Activated CD4-positive, alpha-beta T cell treated with anti-CD3 and anti-CD28 coated beads, Interleukin-10, Interleukin-2, amounts not matched to agents 100 ng/mL and 50 ng/mL, durations not matched to agents 16 hours and 8 hours (primary cell): ENCODE data around the gene MARCHF3.
"Not testable (repeated sequence)": the region's sequence is repeated elsewhere in the genome, so short reads cannot be mapped to it uniquely, and the experiment has no call there.

ENCODE experiments used
- DNase-seq: peaks from one replicate; pipeline ENCODE4 v3.0.0-alpha.2; 2020

The MARCHF3 gene, protein sequence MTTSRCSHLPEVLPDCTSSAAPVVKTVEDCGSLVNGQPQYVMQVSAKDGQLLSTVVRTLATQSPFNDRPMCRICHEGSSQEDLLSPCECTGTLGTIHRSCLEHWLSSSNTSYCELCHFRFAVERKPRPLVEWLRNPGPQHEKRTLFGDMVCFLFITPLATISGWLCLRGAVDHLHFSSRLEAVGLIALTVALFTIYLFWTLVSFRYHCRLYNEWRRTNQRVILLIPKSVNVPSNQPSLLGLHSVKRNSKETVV

DNA sequence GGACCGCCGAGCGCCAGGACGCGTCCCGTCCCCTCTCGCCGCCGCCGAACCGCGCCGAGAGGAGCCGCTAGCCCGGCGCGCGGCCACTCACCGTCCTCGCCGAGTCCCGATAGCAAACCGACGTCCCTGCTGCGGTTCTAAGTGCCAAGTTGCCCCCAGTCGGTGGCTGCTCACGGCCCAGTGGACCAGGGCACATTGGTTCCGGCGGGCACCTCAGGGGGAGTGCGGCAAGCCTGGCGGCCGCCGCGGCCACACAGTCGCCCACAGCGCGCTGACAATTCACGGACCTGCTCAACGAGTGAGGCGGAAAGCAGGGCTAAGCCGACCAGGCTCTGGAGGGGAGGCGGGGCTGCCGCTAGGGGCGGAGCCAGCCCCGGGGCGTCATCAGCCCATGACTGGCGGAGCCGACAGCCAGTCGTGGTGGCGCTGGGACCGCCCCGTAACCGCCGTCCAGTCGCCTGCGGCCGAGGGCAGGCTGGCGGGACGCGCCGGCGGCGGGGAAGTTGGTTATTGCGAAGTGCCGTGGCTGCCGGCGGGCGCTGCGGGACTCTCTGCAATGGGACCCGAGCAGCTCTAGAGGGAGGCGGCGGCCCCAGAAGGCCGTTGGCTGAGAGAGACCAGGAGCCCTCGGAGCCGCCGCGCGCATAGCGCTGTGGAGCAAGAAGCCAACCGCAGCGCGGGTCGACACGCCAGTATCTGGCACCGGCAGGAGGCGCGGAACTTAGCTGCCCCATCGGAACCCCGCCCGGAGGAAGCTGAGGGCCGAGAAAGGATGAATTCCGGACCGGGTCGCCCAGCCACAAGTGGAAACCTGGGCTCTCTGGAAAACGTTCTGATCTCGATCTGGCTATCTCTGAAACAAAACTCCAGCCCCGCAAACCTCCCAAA is at the start of gene MARCHF3:
Gene MARCHF3, minus strand, starts transcription at position 300 of the 888 bp plus-strand sequence. CDS start 112,387 bp downstream, outside the sequence.
- peak; percentile 96 for DNase-seq

DNA sequence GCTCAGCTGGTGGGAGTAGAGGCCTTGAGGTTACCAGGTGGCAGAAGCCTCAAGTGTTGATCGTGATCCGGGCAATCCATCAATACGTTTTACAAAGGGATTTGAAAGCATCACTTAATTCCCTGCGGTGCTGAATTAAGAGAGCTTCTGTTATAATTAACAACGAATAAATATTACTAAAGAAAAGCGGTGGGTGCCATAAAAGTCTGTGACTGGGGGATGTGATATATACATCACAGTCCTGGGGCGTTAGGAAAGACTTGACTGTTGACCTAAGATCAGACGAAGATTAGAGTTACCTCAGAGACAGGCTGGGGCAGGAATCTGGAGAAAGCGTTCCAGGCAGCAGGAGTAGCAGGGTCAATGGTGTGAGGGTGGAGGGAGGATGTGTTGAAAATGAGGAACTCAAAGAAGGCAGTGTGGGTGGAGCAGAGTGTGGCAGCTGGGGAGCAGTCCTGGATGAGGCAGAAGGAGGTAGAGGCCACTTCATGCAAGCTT is 49.7 kb upstream of the MARCHF3 start:
- no peak for DNase-seq

DNA sequence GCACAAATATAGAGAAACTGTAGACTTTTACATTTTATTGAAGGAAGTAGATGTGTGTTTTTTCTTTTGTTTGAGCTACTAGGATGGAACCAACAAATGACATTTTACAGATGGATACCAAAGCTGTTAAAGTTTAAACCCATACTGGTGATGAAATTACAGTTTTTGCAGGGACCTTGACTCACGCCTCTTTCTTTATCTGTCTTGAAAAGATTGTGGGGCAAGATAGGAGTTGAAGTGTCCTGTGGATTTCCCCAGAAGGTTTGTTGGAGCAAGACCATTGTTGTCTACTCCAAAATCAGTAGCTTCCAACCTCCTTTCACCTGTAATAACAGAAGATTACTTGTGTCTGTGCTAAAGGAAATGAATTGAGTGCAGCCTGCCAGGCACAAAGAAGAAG is 47.0 kb upstream of the MARCHF3 start:
- DNase-seq = no peak

DNA sequence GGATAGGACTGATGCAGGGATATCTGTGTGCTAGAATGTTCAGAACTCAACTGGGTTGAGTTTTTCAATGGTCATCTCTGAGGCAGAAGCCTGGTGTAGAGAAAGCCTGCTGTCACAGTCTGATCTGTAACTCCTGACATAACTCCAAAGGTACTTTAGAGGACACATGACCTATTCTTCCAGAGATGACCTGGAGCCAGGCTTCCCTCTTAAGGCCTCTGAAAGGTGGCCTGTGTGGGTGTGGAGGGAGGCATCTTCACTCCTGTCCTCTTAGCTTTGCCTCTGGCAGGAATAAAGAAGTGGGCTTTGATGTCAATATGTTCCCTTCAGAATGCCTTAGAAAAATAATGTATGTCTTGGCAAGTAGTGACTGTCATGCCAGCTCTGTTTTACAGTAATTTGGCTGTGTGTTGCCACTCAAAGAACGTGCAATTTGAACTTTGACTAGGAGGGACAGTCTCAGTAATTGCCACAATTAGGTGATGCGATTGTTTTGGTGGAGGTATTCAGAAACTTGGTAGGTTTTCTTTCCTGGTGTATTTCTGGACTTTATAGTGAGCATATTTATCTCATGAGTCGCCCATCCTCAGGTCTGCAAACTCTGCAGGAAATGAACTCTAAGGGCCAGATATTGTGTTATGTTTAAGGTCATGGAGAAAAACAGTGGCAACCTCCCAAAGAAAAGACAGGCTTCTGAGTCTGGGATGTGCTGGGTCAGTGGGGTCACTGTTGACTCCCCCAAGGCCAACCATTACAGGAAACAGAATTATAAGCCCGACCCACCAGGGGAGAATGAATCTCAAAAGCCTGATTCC is 46.2 kb upstream of the MARCHF3 start:
- DNase-seq = no peak

DNA sequence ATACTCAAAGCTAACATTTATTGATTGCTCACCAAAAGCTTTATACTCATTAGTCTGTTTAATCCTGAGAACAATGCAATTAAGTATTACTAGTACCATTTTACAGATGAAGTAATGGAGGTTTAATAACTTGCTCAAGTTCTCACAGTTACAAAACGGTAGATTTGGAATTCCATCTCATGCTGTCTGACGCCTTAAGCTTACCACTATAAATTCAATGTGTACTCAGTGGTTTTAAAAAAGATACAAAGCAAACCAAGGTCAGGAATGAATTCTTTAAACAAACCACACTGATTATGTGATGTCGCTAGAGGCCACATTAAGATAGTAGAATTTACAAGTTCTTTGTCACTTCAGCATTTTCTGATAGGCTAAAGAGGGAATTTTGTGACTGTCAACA is 44.1 kb upstream of the MARCHF3 start:
- DNase-seq = no peak

DNA sequence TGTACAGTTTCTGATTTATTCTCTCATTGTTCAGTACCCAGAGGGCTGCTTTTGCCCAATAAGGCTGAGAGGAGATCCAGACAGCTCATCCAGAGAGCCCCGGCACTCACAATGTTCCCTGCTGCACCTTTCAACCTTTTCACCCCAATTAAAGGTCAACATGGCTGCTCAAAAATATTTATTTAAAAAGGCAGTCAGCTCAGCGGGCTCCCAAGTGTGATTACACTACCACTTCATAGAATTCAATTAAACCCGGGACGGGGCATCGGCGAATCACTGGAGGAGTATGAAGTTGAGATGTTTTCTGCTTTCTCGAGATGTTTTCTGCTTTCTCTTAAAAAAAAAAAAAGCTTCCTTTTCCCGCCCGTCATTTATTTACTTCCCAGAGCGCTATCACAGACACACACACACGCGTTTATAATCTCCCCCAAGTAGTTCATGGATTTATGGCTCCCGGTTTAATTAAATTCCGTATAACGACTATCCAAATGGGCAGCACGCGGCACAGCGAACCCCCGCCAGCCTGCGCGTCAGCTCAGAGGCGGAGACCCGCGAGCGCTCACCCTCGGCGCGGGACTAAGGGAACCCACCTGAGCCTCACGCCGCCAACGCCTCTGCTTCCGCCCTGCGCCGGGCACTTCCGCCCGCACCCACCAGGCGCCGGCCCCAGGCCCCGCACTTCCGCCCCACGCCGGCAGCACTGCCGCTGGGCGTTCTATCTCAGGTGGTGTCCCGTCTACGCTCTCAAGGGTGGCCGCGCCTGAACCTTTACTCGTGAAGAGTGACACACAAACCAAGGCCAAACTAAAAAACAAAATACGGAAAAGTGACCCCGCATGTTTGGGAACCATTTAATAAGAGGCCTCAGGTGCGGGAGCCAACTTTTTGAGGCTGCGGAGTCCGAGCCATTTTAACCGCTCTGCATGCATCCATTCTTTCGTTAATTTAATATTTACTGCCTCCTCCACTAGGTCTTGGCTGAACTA is 42.8 kb upstream of the MARCHF3 start, which contains the start of gene C5orf63:
Gene C5orf63, minus strand, starts transcription at position 642 of the 986 bp plus-strand sequence. CDS start 14,507 bp downstream, outside the sequence.
- peak; percentile 85 for DNase-seq

DNA sequence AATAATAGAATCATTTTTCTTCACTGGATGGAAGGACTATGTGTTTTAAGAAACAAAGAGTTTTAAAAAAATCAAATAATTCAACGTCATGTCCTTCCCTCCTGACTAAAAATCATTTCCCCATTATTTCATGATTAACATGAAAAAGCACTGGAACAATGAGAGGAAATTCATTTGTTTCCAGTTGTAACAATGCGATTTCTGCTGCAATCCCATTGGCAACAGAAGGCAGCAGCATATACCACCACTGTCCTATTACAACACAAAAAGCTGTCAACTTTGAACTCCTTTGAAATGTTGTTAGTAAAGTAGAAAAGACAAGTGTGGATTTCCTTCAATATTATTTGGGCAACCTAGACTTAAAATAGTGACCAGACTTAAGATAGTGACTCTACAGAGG is 39.9 kb upstream of the MARCHF3 start:
- no peak for DNase-seq

DNA sequence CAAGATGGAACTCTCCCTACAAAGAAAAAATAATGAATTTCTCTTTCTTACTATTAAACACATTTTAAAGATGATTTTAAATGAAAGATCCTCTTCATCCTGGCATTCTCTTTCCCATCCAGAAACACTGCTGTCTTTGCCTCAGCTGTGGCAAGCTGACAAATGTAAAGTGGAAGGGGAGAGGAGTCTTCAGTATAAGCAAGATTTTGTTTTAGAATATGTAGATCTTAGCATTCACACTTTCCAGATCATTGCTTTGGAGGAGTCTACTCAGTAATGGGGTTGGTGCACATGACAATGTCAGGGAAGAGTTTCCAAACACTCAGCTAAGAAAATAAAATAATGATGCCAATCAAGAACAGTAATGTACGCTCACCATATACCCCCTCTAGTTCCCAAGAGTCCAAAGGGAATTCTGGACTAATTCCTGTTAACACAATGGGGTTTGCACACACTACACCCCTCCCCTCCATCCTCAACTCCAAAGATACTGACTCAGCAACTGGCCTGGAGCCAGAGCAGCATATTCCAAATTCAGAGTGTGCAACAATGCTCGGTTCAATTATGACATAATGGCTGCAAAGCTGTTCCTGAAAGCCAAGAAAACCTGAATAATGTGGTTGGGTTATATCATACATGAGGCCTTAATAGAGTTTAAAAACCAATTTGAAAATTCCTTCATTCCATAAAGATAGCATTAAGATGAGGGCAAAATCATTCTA is 38.3 kb upstream of the MARCHF3 start:
- DNase-seq = no peak

DNA sequence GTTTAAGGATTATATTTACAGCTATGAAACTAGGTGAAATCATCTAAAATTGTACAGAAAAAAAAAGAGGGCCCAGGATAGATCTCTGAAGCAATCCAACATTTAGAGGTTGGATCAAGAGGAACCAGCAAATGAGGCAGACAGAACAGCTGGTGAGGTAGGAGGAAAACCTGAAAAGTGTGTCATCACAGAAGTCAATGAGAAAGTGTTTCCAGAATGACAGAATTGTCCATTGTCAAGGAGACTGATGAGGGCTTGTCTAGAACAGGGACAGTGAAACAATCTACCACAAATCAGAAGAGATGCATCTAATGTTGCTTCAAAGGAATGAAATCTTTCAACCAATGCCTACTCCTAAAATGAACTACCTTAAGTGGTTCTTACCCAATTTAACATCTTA is 36.4 kb upstream of the MARCHF3 start:
- DNase-seq = no peak

DNA sequence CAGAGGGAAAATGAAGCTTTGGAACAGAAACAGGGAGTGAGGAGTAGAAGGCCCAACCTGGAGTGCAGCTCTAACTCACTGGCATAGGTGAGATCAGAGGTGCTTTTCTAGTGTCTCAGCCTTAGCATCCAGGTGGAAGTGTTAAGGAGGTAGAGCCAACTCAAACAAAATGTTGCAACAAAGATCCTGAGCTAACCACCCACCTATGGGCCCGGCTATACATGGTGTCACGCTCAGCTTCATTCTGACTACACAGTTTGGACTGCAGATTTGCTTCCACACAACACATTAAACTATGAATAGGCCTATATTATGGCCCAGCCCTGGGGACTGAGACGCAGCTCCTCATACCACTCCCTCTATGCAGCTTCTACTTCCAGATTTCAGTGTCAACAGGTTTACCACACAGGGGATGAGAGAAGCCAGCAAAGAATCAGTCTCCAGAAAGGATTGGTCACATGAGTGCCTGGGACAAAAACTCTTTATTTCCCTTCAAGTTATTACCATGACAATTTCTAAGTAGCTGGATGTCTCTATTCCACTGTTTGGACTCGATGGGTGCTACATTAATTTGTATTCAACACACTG is 34.0 kb upstream of the MARCHF3 start:
- no peak for DNase-seq

DNA sequence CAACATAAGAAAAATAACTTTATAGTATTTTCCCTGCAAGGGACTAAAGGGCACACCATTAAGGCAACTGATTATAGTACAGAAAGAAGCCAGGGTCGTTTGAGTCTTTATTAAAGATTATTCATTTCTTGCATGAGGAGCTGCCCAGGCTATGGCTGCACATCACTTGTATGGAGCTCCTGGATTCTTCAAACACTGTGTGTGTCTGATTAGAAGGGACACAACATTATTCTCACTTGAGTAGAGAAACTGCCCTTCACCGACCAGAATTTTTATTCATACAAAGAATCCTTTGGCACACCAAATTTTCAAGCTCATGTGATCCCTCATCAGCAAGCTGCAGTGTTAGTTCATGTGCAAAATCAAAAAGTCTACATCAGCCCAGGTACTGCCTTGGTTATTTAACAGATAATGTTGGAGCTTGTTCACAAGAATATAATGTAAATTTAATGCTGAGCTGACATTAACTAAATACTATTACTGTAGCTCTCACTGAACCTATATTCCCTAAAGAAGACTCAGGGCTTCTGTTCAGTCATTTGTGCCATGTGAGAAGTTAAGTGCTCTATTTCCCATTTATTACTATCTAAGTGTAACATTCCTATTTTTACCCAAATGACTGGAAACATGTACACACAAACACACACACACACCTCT is 33.0 kb upstream of the MARCHF3 start:
- no peak for DNase-seq

DNA sequence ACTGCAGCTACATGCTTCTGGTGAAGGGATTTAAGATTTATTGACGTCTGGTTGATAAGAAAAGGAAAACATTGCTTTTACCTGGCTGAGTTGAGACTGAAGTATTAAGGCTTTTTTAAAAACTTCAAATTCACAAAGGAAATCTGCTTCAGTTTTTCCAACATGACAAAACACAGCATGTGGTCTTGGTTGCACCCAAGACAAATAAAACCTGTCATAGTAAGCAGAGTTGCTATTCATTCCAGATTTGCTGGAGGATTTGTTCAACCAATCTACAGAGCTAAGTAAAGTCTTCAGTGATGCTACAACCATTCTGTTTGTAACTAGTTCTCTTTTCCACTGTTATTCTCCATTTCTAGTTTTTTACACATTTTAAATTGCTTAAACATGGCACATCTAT is 31.6 kb upstream of the MARCHF3 start:
- DNase-seq = no peak

DNA sequence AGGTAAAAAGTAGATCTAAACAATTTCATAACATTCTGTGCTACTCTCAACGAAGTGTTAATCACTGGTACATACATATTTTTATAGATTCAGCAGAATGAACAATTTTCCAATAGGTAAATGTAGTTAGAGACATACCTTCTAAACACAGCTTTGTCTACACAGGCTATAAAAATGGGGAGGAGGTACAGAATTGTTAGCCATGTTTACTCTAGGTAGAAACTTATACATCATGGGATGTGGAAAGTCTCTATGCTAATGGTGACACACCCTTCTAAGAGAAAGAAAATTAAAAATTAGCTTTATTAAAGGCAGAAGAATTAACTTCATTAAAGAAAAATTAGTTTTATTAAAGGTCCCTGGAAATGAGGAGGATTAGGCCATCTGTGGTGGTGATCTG is 31.2 kb upstream of the MARCHF3 start:
- no peak for DNase-seq

DNA sequence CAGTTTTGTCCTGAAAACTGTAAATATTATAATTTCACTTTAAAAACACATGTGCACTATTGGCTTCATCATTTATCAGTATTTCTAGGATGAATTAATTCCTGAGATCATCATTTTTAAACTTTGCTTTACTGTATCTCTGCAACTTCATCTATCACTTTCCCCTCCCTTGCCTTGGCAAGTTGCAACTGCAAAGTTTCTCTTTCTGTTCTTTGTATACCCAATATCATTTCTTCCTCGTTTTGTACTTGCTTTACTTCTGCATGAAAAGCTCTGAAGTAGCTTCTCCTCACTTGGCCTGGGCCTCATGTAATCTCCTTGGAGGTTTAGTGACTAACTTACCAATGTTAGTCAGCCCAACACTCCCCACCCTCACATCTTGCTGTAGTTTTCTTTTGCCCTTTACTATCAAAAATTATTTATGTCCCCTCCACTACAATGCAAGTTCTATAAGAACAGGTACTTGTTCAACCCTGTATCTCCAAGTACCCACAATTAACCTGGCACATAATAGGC is 30.2 kb upstream of the MARCHF3 start:
- DNase-seq = no peak

DNA sequence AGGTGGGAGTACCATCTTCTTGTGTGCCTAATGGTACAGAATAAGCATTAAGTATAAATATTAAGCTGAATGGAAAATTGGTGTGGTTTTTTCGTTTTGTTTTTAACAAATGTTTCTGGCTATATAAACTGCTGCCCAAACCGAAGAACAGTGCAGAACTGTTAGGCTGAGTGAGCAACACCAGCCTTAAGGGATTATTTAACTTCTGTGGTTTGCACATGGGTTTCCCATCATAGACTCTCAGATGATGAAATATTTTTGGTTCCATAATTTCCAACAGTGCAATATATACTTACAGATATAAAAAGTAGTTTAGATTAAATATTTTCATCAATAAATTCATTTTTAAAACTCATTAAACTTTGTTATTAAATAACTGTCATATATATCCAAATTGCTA is 26.5 kb upstream of the MARCHF3 start:
- DNase-seq = no peak

DNA sequence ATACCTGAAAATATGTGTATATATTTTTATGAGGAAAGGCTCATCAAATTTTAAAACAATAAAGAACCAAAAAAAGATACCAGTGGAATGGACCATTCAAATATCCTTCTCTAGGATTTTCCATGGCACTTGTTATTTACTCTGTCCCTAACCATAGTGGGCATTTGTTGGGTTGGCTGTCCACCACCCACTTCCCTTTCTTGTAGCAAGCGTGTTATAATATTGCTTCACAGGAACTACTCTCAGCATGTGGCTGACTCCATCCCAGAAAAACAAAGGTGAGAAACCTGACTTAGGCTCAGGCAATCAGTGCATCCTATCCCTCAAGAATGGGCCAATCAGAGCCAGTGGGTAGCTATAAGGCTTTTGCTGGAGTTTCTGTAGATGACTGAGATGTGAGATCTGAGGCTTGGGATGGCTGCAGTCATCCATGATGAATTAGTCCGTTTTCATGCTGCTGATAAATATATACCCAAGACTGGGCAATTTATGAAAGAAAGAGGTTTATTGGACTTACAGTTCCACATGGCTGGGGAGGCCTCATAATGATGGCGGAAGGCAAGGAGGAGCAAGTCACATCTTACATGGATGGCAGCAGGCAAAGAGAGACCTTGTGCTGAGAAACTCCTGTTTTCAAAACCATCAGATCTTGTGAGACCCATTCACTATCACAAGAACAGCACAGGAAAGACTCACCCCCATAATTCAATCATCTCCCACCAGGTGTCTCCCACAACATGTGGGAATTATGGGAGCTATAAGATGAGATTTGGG is 25.7 kb upstream of the MARCHF3 start:
- DNase-seq = no peak

DNA sequence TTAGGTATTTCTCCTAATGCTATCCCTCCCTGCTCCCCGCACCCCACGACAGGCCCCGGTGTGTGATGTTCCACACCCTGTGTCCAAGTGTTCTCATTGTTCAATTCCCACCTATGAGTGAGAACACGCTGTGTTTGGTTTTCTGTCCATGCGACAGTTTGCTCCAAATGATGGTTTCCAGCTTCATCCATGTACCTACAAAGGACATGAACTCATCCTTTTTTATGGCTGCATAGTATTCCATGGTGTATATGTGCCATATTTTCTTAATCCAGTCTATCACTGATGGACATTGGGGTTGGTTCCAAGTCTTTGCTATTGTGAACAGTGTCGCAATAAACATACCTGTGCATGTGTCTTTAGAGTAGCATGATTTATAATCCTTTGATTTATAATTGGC is 23.2 kb upstream of the MARCHF3 start:
- DNase-seq = not testable (repeated sequence)

DNA sequence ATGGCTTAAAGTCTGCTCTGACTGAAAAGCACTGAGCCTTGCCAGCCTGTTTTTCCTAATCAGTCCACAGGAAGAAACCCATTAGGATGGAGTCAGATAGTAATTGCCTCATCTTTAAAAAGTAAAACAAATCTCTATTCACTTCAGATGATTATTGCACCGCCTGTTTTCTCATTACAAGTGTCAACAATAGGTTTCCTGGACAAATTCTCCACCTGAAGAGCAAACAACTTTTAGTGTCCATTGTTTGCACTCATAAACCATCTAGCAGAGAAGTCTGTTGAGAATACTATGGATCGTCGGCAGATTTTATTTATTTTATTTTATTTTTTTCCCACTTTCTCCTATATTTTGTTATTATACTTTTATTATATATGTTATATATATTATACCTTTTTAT is 22.7 kb upstream of the MARCHF3 start:
- no peak for DNase-seq

DNA sequence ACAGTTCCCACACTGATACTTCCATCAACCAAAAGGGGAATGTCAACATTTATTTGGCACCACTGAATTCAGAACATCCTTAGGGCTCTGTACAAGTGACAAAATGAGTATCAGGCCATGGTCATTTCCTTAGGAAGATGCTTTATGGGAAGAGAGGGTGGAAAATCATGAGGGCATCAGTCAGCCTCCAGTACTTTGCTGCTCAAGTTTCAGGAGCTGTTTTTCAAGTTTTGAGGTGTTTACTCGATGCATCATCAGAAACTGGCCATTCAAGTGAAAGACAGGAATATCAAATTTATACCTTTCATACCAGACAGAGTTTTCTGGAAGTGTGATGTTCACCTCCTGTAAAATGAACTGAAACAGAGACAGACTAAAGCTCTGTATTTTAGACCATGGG is 21.2 kb upstream of the MARCHF3 start:
- DNase-seq = no peak
